Mesendoderm (in vitro differentiated cells): ENCODE data around the gene PLSCR3.

Experiments
- DNase-seq: peaks from one replicate; pipeline ENCODE4 v3.0.0; 2013
- H2AK5ac ChIP-seq: 2 replicates; pipeline ENCODE4 v1.6.1; 2013; ENCODE audit warnings: low read length, inconsistent platforms
- H2BK120ac ChIP-seq: 2 replicates; pipeline ENCODE4 v1.6.1; 2013; ENCODE audit warnings: low read depth, mild to moderate bottlenecking, low read length, moderate library complexity, mixed read lengths
- H2BK15ac ChIP-seq: replicated peaks from 2 replicates; pipeline ENCODE4 v1.6.1; 2013; ENCODE audit warnings: low read depth, mild to moderate bottlenecking, moderate library complexity
- H2BK5ac ChIP-seq: 2 replicates; pipeline ENCODE4 v1.6.1; 2013; ENCODE audit warnings: low read length, inconsistent platforms
- H3K18ac ChIP-seq: 2 replicates; pipeline ENCODE4 v1.6.1; 2013; ENCODE audit warnings: mild to moderate bottlenecking, low read length, mixed read lengths
- H3K23ac ChIP-seq: one replicate; pipeline ENCODE4 v1.6.1; 2013; ENCODE audit warnings: low read length
- H3K27ac ChIP-seq: 2 replicates; pipeline ENCODE4 v1.5.1; 2013; ENCODE audit warnings: low read depth, mild to moderate bottlenecking, inconsistent platforms, low read length, moderate library complexity
- H3K27me3 ChIP-seq: 2 replicates; pipeline ENCODE4 v1.6.1; 2013; ENCODE audit warnings: low read length, control low read depth, mild to moderate bottlenecking, inconsistent platforms; ENCODE audit not compliant: insufficient read depth, poor library complexity
- H3K36me3 ChIP-seq: 2 replicates; pipeline ENCODE4 v1.6.1; 2013; ENCODE audit warnings: low read length, inconsistent platforms; ENCODE audit not compliant: control insufficient read depth, insufficient read depth
- H3K4ac ChIP-seq: one replicate; pipeline ENCODE4 v1.6.1; 2013; ENCODE audit warnings: low read depth, mild to moderate bottlenecking, low read length, moderate library complexity
- H3K4me1 ChIP-seq: 2 replicates; pipeline ENCODE4 v1.6.1; 2013; ENCODE audit warnings: low read depth, low read length, inconsistent platforms; ENCODE audit not compliant: control insufficient read depth
- H3K4me2 ChIP-seq: 2 replicates; pipeline ENCODE4 v1.6.1; 2013; ENCODE audit warnings: low read length
- H3K4me3 ChIP-seq: 2 replicates; pipeline ENCODE4 v1.5.1; 2013; ENCODE audit warnings: mild to moderate bottlenecking, low read length
- H3K56ac ChIP-seq: one replicate; pipeline ENCODE4 v1.6.1; 2013; ENCODE audit warnings: low read length
- H3K79me1 ChIP-seq: 2 replicates; pipeline ENCODE4 v1.6.1; 2013; ENCODE audit warnings: low read length, inconsistent platforms
- H3K79me2 ChIP-seq: 2 replicates; pipeline ENCODE4 v1.6.1; 2013; ENCODE audit warnings: mild to moderate bottlenecking, low read length; ENCODE audit not compliant: control insufficient read depth, insufficient read depth
- H3K9ac ChIP-seq: 2 replicates; pipeline ENCODE4 v1.6.1; 2013; ENCODE audit warnings: low read length, inconsistent platforms
- H4K5ac ChIP-seq: one replicate; pipeline ENCODE4 v1.6.1; 2013; ENCODE audit warnings: low read length
- H4K8ac ChIP-seq: one replicate; pipeline ENCODE4 v1.6.1; 2013; ENCODE audit warnings: low read depth, mild to moderate bottlenecking, control low read depth, low read length, moderate library complexity
- WGBS: extraction: QIAGEN DNeasy Blood & Tissue Kit; methylation state at CpG from one replicate; pipeline ENCODE4 v1.1.7; 2013; ENCODE audit warnings: low lambda C conversion rate, missing lambda C conversion rate; ENCODE audit not compliant: insufficient coverage; ENCODE audit errors: extremely low coverage; 5-methylcytosine and 5-hydroxymethylcytosine counted together

PLSCR3 gene

DNA sequence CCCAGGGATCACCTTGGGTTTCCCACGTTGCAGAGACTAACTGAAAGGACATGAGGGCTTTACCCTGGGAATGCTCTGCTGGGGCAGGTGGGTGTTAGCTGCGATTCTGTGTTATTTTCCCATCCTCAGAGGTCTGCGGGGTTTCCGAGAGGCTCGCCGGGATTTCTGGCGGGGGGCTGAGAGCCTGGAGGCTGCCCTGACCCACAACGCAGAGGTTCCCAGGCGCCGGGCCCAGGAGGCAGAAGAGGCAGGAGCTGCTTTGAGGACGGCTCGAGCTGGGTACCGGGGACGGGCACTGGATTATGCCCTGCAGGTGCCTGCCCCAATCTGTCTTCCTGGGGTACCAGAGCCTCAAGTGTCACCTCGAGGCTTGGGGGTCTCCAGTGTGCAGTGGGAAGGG, 51.1 kb downstream of the PLSCR3 start:
- DNase-seq, result no peak
- Histone ChIP-seq H3K9ac (no peak overlapping the region), H3K4me3 (no peak overlapping the region), H4K5ac (no peak overlapping the region), H3K27ac (no peak overlapping the region), H3K18ac (no peak overlapping the region), H2BK5ac (no peak overlapping the region), H3K4me2 (no peak overlapping the region), H3K4ac (no peak overlapping the region), H4K8ac (no peak overlapping the region), H3K23ac (no peak overlapping the region), H2BK15ac (no peak overlapping the region), H3K79me2 (no peaks in the 10 kb centered on the region), H2BK120ac (no peak overlapping the region), H3K79me1 (no peaks in the 10 kb centered on the region), H3K56ac (no peak overlapping the region), H3K36me3 (no peaks in the 10 kb centered on the region), H3K27me3 (no peaks in the 10 kb centered on the region), H3K4me1 (no peaks in the 10 kb centered on the region), H2AK5ac (no peak overlapping the region)
- WGBS, result no CpG with 5 or more reads among the region's 15 CpGs

DNA sequence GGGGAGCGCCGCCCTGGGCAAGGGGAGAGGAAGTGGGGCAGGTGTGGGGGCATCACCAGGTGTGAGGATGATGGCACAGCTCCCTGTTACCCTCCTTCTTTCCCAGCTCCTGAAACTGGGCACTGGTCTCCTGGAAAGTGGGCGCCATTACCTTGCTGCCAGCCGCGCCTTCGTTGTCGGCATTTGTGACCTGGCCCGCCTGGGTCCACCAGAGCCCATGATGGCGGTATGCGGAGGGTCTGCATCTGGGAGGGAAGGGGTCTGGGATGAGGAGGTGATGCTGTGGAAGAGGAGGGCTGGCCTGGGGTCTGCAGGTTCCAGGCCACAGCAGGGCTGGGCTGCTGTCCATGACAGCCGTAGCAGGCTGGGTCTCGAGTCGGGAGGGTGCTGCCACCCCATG, 52.5 kb downstream of the PLSCR3 start:
- Histone ChIP-seq H4K5ac (no peak overlapping the region), H3K79me2 (no peaks in the 10 kb centered on the region)

DNA sequence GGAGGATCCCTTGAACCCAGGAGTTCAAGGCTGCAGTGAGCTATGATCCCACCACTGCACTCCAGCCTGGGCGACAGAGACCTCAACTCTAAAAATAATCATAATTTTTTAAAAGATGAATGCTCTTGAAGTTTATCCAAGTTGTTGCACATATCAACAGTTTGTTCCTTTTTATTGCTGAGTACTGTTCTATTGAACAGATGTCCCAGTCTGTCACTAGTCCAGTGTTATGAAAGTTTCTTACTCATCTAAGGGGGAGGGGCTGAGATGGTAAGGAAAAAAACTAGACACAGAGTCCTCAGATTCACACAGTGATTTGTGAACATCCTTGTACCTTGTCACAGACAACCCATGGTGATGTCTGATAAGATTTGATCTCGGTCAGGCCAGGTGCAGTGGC, 54.1 kb downstream of the PLSCR3 start:
- Histone ChIP-seq H3K56ac (no peak overlapping the region), H3K4me2 (no peak overlapping the region), H3K79me2 (no peaks in the 10 kb centered on the region), H3K4ac (no peak overlapping the region), H2BK5ac (no peak overlapping the region), H4K8ac (no peak overlapping the region), H3K18ac (no peak overlapping the region), H3K9ac (no peak overlapping the region), H2BK15ac (no peak overlapping the region), H3K23ac (no peak overlapping the region), H4K5ac (no peak overlapping the region), H3K27ac (no peak overlapping the region), H2AK5ac (no peak overlapping the region), H3K4me3 (no peak overlapping the region), H2BK120ac (no peak overlapping the region), H3K36me3 (no peaks in the 10 kb centered on the region), H3K79me1 (no peaks in the 10 kb centered on the region), H3K27me3 (no peaks in the 10 kb centered on the region), H3K4me1 (peaks cover 5% of the 10 kb centered on the region)
- DNase-seq, result no peak
- no CpG with 5 or more reads among the region's 2 CpGs for WGBS

More for the DNA sequence above, 52.5 kb downstream of the PLSCR3 start:
- Histone ChIP-seq H3K4ac (no peak overlapping the region), H3K9ac (no peak overlapping the region), H3K4me3 (no peak overlapping the region), H3K23ac (no peak overlapping the region), H3K36me3 (no peaks in the 10 kb centered on the region), H4K8ac (no peak overlapping the region), H2BK120ac (no peak overlapping the region), H3K27ac (no peak overlapping the region), H3K27me3 (no peaks in the 10 kb centered on the region), H3K4me1 (peaks cover under 1% of the 10 kb centered on the region), H3K18ac (no peak overlapping the region), H2BK5ac (no peak overlapping the region), H3K79me1 (no peaks in the 10 kb centered on the region), H2AK5ac (no peak overlapping the region), H3K56ac (no peak overlapping the region), H3K4me2 (no peak overlapping the region), H2BK15ac (no peak overlapping the region)
- DNase-seq, result no peak
- WGBS, result no CpG with 5 or more reads among the region's 13 CpGs
